ENCODE data around the gene PAX8.
A peak's percentile ranks its signal among the peaks of the same experiment; 100 is the strongest.

The PAX8 gene

DNA sequence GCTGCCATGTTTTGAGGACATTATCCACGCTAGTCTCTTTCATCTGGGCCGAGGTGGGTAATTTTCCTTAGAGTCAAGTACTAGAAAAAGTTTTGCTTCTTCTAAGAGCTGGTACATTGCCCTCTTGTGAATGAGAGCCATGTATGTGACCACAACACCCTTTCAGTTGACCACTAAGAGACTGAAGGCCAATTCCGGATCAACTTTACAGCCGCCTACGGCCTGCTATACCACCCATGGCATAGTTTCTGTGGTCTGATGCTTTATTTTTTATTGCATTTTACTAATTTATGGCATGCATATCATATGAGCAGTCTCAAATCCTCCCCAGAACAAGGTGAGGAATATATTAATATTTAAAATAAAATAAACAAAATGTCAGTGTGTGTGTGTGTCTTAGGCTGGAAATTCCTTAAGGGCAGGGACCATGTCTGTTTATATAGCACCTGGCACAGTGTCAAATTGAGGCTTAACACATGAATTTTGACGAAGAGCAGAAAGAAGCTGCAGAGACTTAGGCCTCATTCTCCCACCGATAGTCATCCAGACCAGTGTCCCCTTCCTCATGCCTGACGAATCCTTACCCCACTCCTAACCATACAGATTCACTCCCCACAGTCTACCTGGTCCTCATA lies 69.6 kb downstream of the PAX8 start:
- no peak for DNase-seq (ENCODE audit: low read depth in 2 of 2, low spot score in 1 of 2)

DNA sequence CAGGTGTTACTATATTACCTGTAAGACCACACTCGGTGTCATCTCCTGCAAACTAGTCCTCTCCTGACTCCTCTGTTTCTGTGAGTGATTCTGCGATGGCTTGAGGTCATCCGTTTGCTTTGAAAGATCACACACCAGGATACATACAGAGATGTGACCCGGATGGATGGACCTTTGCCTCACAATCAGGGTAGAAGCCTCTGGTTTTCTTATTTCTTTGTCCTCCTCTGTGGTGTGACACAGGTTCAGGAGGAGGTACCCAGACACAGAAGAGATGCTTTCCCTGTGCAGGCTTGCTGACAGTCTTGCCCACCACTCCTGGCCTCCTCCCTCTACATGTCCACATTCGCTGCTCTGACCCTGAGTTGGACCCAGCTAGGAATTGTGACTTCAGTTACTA lies 70.3 kb downstream of the PAX8 start:
- DNase-seq (ENCODE audit: low read depth in 2 of 2, low spot score in 1 of 2), result no peak

DNA sequence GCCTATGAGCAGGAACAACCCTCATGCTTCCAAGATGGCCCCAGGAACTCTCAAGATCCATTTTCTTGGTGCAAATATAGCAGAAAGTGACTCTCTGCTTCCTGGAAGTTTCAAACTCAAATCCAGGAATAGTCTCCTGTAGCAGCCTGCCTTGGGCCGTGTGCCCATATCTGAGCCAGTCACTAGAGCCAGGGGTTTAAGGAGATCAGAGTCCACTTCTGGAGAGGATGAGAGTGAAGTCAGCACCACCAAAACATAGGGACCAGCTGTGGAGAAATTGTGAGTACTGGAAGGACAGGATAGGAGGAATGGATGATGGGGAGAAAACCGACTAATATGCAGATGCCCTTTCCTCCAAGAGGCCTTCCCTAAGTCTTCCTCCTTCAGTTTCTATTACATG lies 71.7 kb downstream of the PAX8 start:
- DNase-seq (ENCODE audit: low read depth in 2 of 2, low spot score in 1 of 2), result no peak

DNA sequence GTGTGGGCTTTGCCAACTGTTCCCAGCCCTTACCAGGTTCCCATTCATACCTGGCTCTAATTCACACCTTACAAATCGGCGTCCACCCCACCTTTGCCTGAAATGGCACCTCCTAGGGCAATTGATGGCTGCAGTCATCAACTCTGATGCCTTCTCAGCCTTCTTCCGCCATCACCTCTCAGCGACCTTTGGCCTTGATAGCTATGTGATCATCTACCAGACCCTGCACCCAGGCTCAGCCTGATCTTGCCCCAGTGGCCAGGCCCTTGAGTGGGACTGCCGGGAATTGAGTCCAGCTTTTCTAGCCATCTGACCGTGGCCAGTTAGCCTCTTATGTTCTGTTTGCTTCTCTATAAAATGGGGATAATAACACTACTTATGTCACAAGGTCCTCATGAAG lies 72.5 kb downstream of the PAX8 start:
- DNase-seq (ENCODE audit: low read depth in 2 of 2, low spot score in 1 of 2), result no peak

DNA sequence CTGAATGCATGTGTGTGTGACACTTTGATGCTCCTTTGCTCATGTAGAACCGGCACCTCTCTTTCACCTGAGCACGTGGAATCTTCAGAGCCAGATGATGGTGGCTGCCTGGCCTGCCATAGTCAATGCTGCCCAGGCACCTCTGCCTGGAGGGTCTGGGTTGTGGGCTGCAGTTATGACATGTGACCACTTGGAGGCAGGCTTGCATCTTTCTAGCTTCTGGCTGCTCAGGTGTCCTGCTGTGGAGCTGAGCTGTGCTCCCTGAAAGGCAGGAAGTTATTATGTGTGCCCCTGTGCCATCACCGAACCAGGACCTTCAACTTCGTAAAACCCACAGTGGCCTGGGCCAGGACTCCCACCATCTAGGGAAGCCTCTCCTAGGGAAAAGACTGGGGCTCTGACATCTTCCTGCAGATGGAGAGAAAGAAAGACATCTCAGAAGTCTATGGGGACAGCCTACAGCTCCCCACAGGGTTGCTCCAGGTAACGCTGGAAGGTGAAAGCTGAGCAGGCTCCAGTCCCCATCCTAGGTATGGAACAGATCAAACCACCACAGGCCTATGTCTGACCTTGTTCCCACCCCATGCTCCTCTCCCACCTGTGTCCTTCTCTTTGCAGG lies 74.7 kb downstream of the PAX8 start:
- DNase-seq (ENCODE audit: low read depth in 2 of 2, low spot score in 1 of 2), result peak; percentile 29 to 51

DNA sequence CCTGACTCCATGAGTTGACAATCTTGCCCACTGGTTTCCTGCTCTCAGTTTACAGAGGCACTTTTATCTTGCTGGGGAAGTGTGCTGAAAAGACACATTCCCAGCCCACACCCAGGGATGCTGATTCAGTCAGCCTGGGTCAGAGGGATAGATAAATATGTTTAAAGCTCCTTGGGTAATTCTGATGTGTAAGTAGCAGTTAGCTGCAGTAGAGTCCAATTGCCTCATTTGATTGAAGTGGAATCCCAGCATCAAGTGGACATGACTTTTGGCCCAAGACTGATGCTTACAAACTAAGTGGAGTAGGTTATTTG lies 75.5 kb downstream of the PAX8 start:
- no peak for DNase-seq (ENCODE audit: low read depth in 2 of 2, low spot score in 1 of 2)

DNA sequence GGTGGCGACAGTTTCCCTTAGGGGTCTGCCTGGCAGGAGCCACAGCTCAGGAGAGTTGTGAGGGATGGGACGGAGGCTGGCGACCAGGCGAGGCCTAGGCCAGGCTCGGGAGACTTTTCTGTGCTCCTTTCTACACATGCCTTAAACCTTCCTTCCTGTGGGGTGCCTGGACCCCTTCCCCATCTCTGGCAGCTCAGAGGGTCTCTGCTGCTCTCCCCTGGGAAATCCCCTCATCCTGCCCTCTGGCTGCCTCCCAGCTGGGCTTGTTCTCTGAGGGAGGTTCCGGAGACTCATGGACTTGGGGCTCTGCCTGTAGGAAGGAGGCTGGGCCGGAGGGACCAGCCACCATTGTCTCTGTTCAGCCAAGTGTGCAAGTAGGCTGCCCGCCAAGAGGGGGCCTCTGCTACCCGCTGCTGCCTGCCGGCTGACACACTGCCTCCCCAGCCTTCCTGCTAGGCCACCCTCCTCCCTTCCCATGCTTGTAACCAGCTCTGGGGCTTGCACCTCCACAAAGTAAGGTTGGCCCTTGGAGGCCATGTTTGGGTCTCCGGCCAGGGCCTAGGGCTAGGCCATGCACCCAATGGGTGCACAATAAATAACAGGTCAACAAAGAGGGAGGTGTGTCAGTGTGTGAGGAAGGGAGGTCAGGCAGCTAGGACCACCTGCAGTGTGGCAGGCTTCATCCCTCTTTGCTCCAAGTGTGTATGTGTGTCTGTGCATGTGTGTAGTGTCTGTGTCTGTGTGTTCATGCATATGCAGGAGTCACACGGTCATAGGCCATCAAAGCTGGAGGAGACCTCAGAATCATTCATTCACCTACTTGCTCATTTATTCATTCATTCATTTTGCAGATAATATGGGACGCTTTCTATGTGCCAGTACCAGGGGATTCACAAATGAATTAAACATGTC lies 76.2 kb downstream of the PAX8 start:
- no peak for DNase-seq (ENCODE audit: low read depth in 2 of 2, low spot score in 1 of 2)

DNA sequence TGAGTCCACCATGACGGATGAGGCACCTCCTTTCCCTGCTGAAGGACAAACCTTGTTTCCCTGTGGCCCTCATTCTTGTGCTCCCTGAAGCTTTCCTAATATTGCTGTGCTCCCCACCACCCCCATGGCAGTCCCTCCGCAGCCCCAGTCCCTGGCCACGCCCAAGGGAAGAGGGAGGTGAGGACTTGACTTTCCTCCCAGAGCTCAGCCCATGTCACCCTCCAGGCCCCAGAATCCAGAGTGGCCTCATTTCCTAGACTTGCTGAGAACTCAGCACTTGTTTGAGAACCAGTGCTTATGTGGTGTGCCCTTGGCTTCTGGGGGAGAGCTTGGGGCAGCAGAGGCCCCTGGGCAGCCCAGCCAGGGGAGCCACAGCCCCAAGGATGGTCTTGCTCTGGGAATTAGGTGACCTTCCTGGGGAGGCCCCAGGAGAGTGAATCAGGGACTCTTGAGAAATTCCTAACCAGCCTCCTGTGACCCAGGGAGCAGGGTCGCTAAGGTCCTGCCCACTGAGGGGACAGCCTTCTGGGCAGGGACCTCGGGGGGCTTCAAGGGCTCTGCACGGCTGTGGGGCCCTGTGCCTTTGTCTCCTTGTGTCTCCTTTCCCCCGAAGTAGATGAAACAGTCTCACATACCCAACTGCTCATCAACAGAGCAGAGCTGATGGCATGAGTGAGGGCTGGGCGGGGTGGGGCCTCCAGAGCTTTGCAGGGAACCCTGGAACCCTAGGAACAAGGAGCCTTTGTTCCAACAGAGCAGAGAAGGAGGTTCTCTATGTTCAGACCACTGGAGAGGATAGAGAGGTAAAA lies 77.0 kb downstream of the PAX8 start:
- DNase-seq (ENCODE audit: low read depth in 2 of 2, low spot score in 1 of 2), result no peak

DNA sequence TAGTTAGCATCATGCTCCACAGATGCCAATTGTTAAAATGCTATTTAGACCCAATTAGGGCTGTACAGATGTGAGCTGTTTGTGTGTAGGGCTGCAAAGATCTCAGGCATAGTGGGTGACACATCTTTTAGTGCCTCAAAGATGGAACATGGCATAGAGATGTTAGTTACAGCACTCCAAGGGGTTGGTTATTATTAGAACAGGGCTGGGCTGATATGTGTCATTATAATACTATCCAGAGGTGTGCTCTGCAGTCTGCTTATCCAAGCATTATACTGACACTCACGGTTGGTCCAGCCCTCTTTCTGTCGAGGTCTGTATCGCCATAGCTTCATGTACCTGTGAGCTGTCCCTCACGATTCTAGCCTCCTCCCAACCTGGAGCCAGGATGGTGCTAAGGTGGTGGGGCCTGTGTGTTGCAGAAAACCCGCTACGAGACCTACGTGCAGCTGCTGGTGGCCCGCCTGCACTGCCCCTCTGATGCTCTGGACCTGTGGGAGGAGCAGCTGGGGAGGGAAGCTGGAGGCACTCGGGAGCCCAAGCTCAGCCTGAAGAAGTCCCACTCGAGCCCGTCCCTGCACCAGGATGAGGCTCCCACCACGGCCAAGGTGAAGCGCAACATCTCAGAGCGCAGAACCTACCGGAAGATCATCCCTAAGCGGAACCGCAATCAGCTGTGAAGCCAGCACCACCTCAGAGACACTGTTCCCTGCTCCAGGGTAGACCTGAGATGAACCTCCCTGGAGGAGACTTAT lies 77.8 kb downstream of the PAX8 start:
- DNase-seq (ENCODE audit: low read depth in 2 of 2, low spot score in 1 of 2), result no peak

DNA sequence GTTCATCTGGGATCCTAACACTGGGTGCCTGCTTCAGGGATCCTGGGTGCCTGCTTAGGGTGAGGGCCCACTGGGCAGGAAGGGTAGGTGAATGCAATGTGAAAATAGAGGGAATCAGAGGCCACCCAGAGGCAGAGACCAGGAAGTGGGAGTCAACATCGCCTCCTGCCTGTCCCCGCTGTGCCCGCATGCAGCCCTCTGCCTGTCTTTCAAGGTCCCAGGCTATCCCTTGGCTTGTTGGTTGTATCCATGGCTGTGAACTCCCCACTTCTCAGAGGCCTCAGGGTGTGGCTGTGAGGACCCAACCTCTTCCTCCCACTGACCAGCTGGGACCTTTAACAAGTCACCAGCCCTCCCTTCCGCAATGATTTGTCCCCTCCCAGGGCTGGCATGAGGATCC lies 78.5 kb downstream of the PAX8 start:
- DNase-seq (ENCODE audit: low read depth in 2 of 2, low spot score in 1 of 2), result no peak

DNA sequence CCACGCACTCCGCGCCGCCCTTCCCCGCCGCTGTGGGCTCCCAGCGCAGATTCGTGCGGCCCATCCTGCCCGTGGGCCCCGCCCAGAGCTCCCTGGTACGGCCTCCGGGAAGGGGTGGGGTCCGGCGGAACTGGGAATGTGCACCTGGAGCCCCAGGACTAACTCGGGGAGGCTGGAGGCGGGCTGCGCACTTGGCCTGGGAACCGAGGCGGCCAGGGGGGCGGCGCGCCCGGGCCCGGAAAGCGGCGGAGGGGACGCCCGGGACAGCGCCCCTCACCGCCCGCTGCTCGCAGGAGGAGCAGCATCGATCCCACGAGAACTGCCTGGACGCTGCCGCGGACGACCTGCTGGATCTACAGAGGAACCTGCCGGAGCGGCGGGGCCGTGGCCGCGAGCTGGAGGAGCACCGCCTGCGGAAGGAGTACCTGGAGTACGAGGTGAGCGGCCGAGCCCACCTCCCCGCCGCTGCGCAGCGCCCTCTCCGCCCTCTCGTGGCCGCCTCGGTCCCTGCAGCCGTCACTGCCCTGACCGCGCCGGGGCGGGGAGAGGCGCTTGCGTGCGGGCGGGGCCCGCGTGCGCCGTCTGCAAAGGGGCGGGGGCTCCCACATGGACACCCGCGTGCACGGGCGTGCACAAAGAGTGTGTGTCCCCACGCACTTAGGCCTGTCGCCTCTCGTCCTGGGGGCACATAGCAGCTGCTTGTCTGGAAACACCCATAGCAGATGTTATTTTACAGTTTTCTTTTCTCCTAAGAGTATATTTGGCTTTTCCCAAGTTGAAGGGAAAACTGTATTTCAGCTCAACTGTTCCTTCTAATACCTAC lies 79.7 kb downstream of the PAX8 start:
- DNase-seq (ENCODE audit: low read depth in 2 of 2, low spot score in 1 of 2), result peak; percentile 34 to 61

DNA sequence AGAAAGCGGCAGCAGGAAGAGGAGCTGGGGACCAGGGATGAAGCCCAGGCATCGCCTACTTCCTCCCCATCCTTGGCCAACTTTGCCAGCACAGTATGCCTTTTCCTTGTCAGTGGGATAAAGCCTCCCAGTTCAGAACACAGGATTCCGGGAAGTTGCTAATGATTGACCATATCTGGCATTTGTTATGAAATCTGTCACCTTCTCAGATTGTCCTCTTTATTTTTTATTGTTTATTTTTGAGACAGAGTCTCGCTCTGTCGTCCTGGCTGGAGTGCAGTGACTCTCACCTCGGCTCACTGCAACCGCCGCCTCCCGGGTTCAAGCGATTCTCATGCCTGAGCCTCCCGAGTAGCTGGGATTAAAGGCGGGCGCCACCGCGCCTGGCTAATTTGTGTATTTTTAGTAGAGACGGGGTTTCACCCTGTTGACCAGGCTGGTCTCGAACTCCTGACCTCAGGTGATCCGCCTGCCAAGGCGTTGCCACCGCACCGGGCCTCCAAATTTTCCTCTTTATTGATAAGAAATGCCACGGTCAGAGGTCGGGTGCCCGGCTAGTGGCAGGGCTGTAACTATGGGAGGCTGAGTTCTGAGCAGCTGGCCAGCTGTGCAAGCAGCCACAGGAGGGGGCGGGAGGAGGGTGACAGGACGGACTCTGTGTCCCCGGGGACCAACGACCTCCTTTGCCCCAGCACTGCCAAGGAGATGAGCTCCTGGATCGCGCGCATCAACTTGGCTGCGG lies 80.5 kb downstream of the PAX8 start:
- DNase-seq (ENCODE audit: low read depth in 2 of 2, low spot score in 1 of 2), result no peak

DNA sequence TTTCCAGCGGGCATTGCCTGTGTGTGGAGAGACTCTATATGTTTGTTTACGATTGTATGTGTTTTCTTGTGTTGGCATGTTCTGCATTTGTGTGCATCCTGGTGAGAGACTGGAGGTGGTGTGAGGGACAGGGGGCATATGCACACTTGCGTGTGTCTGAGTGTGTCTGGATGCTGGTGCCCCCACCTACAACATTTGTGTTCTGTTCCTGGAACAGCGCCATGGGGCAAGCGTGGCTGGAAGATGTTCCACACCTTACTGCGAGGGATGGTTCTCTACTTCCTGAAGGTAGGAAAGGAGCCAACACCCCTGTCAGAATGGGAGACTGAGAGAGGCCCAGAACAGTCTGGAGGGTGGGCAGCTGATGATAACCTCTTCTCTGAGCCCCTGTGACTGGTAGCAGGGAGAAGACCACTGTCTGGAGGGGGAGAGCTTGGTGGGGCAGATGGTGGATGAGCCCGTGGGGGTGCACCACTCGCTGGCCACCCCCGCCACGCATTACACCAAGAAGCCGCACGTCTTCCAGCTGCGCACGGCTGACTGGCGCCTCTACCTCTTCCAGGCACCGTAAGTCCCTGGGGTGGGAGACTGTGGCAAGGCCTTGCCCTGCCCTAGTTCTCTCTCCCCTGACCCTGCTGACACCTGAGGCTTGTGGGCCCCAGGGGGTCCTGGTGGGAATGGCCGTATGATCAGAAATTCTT lies 81.2 kb downstream of the PAX8 start:
- DNase-seq (ENCODE audit: low read depth in 2 of 2, low spot score in 1 of 2), result no peak

DNA sequence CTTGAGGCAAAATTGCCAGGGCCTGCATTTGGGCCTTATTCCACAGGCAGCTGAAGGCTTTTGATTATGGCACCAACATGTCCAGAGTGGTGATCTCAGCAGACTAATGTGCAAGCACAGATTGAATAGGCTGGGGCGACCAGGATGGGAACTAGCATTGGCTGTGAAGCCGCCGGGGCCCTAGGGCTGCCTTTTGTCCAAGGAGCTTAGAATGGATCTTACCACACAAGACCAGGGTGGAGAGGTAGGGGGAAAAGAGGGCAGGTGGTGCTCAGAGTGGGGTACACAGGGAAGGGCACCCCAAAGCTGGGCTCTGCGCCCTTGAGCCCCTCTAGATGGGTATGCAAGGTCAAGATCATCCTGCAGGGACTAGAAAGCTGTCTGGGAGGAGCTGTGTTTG lies 81.9 kb downstream of the PAX8 start:
- no peak for DNase-seq (ENCODE audit: low read depth in 2 of 2, low spot score in 1 of 2)

DNA sequence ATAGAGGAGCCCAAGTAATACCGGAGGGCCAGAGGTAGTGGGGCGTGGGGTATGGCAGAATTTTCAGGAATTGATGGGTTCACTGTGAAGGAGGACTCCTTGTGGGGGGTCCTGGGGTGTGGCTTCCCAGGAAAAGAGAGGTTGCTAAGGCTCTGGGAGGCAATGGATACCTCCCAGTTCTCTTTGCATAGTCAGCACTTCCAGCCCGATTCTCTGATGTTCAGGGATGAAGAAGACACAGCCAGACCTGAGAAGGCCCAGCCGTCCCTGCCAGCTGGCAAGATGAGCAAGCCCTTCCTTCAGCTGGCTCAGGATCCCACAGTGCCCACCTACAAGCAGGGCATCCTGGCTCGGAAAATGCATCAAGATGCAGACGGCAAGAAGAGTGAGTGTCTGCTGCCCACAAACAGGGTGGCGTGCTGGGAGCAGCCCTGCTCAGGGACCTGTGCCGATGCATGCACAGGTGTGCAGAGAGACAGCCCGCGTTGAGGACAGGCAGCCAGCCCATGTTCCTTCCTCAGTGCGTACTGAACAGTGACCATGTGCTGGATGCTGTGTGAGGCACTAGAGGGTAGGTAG lies 82.7 kb downstream of the PAX8 start:
- DNase-seq (ENCODE audit: low read depth in 2 of 2, low spot score in 1 of 2), result no peak

DNA sequence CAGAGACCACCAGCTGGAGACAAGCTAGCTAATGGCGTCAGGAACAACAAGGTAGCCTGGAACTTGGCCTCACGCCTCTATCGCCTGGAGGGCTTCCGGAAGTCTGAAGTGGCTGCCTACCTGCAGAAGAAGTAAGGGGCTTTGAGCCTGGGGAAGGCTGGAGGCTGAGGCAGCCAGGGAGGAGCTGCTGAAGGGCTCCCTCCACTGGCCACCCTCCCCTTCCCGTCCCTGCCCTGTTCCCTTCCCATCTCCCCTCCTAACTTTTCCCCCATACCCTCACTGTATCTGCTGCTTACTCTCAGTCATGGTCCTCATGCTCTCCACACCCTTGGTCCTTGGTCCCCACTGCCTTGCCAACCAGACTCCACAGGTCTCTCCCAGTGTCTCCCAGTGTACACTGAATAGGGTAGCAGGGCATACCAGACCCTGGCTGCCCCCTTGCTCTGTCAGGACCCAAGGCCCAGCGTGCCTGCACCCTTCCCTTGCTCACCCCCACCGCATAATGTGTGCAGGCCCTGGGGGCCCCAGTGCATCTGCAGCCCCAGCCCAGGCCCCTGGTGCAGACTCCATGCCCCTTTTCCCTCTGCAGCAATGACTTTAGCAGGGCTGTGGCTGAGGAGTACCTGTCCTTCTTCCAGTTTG lies 86.1 kb downstream of the PAX8 start:
- DNase-seq (ENCODE audit: low read depth in 2 of 2, low spot score in 1 of 2), result no peak

DNA sequence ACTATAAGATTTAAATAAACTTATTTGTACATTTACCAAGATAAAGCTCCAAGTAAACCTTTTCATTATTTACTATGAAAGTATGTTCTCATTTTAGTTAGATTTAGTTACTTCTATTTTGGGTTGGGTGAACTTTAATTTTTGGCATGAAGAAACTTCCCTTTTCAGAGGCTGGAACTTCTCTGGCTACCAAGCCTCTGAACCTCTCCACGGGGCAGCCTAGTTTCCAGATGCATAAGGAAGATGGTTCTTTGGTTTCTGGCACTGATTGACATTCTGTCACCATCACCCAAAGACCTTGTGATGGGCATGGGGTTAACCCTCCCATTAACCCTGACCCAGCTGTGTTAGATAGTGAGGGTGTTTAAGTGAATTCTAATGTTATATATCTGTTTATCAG lies 87.8 kb downstream of the PAX8 start:
- DNase-seq (ENCODE audit: low read depth in 2 of 2, low spot score in 1 of 2), result no peak

DNA sequence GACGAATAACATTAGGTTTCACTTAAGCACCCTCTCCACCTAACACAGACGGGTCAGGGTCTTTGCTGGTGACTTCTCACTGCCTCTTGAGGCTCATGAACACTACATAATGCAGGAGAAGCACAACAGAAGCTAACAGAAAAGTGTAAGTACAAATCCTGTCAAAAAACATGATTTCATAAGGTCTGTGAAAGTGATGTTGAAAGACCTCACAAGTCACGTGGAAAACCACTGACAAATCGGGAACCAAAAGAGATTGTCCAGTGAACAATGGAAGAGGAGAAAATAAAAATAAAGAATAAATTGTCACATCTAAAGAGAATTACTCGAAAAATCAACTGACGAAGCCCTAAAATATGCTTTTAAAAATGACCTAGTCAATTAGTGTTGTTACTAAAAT lies 91.0 kb downstream of the PAX8 start:
- no peak for DNase-seq (ENCODE audit: low read depth in 2 of 2, low spot score in 1 of 2)

Measured in stimulated activated CD8-positive, alpha-beta memory T cell treated with anti-CD3 and anti-CD28 coated beads, Interleukin-4, amount 100 ng/mL, for 1 hour (primary cell).